Measurements from ENCODE around the gene SLC24A4.

SLC24A4 gene

GRCh38 chr14:92282669-92283068 lies 40.3 kb upstream of the SLC24A4 start:
- no peak overlapping the region for H3K4me3 ChIP-seq (ENCODE audit: low read depth, low read length)
- TF ChIP-seq CTCF (IDR thresholded peaks at IDR 0.05; ENCODE audit: borderline replicate concordance, insufficient read depth, low read depth, low read length): no peak

- H3K4me3 ChIP-seq (ENCODE audit: low read depth, low read length): no peak overlapping the region
- TF ChIP-seq CTCF (IDR thresholded peaks at IDR 0.05; ENCODE audit: borderline replicate concordance, insufficient read depth, low read depth, low read length): no peak
Observed at GRCh38 chr14:92285311-92285710, 37.7 kb upstream of the SLC24A4 start.

- no peak for TF ChIP-seq CTCF (IDR thresholded peaks at IDR 0.05; ENCODE audit: borderline replicate concordance, insufficient read depth, low read depth, low read length)
- H3K4me3 ChIP-seq (ENCODE audit: low read depth, low read length): no peak overlapping the region
Observed at GRCh38 chr14:92287987-92288386, 35.0 kb upstream of the SLC24A4 start.

- no peak for TF ChIP-seq CTCF (IDR thresholded peaks at IDR 0.05; ENCODE audit: borderline replicate concordance, insufficient read depth, low read depth, low read length)
- H3K4me3 ChIP-seq (ENCODE audit: low read depth, low read length): no peak overlapping the region
Observed at GRCh38 chr14:92288994-92289660, 33.8 kb upstream of the SLC24A4 start.

GRCh38 chr14:92292673-92293072 lies 30.3 kb upstream of the SLC24A4 start:
- no peak for TF ChIP-seq CTCF (IDR thresholded peaks at IDR 0.05; ENCODE audit: borderline replicate concordance, insufficient read depth, low read depth, low read length)
- no peak overlapping the region for H3K4me3 ChIP-seq (ENCODE audit: low read depth, low read length)

- no peak for TF ChIP-seq CTCF (IDR thresholded peaks at IDR 0.05; ENCODE audit: borderline replicate concordance, insufficient read depth, low read depth, low read length)
Observed at GRCh38 chr14:92294506-92294905, 28.5 kb upstream of the SLC24A4 start.

GRCh38 chr14:92297818-92298595 lies 25.0 kb upstream of the SLC24A4 start:
- no peak for TF ChIP-seq CTCF (IDR thresholded peaks at IDR 0.05; ENCODE audit: borderline replicate concordance, insufficient read depth, low read depth, low read length)
- H3K4me3 ChIP-seq (ENCODE audit: low read depth, low read length): no peak overlapping the region

More at GRCh38 chr14:92294506-92294905, 28.5 kb upstream of the SLC24A4 start:
- H3K4me3 ChIP-seq (ENCODE audit: low read depth, low read length): no peak overlapping the region
